Endothelial cell of umbilical vein (primary cell): ENCODE results near the gene VMP1. TPM values are rescaled to one million over a fixed set of nuclear protein-coding genes. Genes with fewer than 3 reads are reported as not detected.

Experiments
- BruUV-seq: library from RNA; stranded (reverse); fragments of 400-500 nt; replicated peaks from 2 replicates; lab custom pipeline; 2021; lab: Mats Ljungman, UMichigan
- CTCF ChIA-PET: fragments of 300-600, 350-600 bp; sonication (Branson Sonifier 250); formaldehyde crosslinking; loops from one replicate; lab custom pipeline; 2021; ENCODE audit warnings: antibody characterized with exemption, inconsistent platforms; lab: Charles Lee
- POLR2A ChIA-PET: fragments of 300-600, 350-600 bp; sonication (Branson Sonifier 250); formaldehyde crosslinking; loops from one replicate; lab custom pipeline; 2021; ENCODE audit warnings: antibody characterized with exemption, inconsistent platforms; lab: Charles Lee
- DNase-seq: peaks from one replicate; pipeline ENCODE4 v3.0.0-alpha.2; 2011; ENCODE audit warnings: low read depth, low spot score
- FAIRE-seq: peaks from 2 replicates; lab custom pipeline; 2011; peaks lifted over from hg19 to GRCh38; lab: Jason Lieb, UNC
- H2AFZ ChIP-seq: 2 replicates; pipeline ENCODE4 v1.6.0; 2012; ENCODE audit warnings: low read depth, low read length, control low read depth, inconsistent platforms
- H3K27ac ChIP-seq: 2 replicates; pipeline ENCODE4 v1.5.1; 2011; ENCODE audit warnings: low read depth, mild to moderate bottlenecking, control low read depth, low read length, moderate library complexity; ENCODE audit not compliant: insufficient read depth
- H3K27me3 ChIP-seq, 2 experiments: 2 replicates each; pipeline versions ENCODE4 v1.6.0 to v1.6.1; 2011; ENCODE audit warnings: low read length in 2 of 2, mixed read lengths in 1 of 2; ENCODE audit not compliant: control insufficient read depth in 2 of 2, insufficient read depth in 2 of 2
- H3K36me3 ChIP-seq, 2 experiments: 2 replicates in 1 of 2; 3 replicates in 1 of 2; pipeline ENCODE4 v1.5.1; 2011; ENCODE audit warnings: low read length in 2 of 2, mild to moderate bottlenecking in 1 of 2, moderate library complexity in 1 of 2; ENCODE audit not compliant: control insufficient read depth in 2 of 2, insufficient read depth in 2 of 2; ENCODE audit errors: extremely low read depth in 1 of 2
- H3K4me1 ChIP-seq: 3 replicates; pipeline ENCODE4 v1.5.1; 2011; ENCODE audit warnings: mild to moderate bottlenecking, low read length; ENCODE audit not compliant: control insufficient read depth, insufficient read depth; ENCODE audit errors: extremely low read depth
- H3K4me2 ChIP-seq: 2 replicates; pipeline ENCODE4 v1.6.1; 2011; ENCODE audit warnings: low read length, control low read depth, mixed read lengths; ENCODE audit not compliant: insufficient read depth
- H3K4me3 ChIP-seq, 3 experiments: fragments of 200-600 bp in 1 of 3; sonication (generic), shearing (Covaris generic) in 1 of 3; replicated peaks in 1 of 3; 2 replicates each; pipeline ENCODE4 v1.5.1; 2011 to 2016; ENCODE audit warnings: control low read depth in 3 of 3, low read length in 3 of 3, mild to moderate bottlenecking in 2 of 3, inconsistent platforms in 1 of 3, low read depth in 1 of 3, moderate library complexity in 1 of 3; ENCODE audit not compliant: insufficient read depth in 1 of 3
- H3K79me2 ChIP-seq: 2 replicates; pipeline ENCODE4 v1.6.0; 2012; ENCODE audit warnings: low read length, inconsistent platforms; ENCODE audit not compliant: control insufficient read depth, insufficient read depth
- H3K9ac ChIP-seq: replicated peaks from 2 replicates; pipeline ENCODE3; 2011; ENCODE audit warnings: low read length, control low read depth; ENCODE audit not compliant: insufficient read depth; ENCODE audit errors: extremely low read depth
- H3K9me1 ChIP-seq: replicated peaks from 3 replicates; pipeline ENCODE4 v1.6.0; 2011; ENCODE audit warnings: mild to moderate bottlenecking, low read length; ENCODE audit not compliant: control insufficient read depth, insufficient read depth; ENCODE audit errors: extremely low read depth
- H3K9me3 ChIP-seq: replicated peaks from 2 replicates; pipeline ENCODE4 v1.5.1; 2012; ENCODE audit warnings: low read length, inconsistent platforms; ENCODE audit not compliant: control insufficient read depth, insufficient read depth
- H4K20me1 ChIP-seq: replicated peaks from 2 replicates; pipeline ENCODE3; 2011; ENCODE audit warnings: mild to moderate bottlenecking, low read length; ENCODE audit not compliant: control insufficient read depth, insufficient read depth; ENCODE audit errors: extremely low read depth
- CTCF ChIP-seq, 2 donors: IDR thresholded peaks; 1 replicate in 1 of 2; 2 replicates in 1 of 2; pipeline ENCODE4 v1.5.1; 2011; ENCODE audit warnings: low read length in 2 of 2, mild to moderate bottlenecking in 2 of 2, moderate library complexity in 2 of 2, control low read depth in 1 of 2, inconsistent platforms in 1 of 2, low read depth in 1 of 2; ENCODE audit not compliant: insufficient read depth in 1 of 2; ENCODE audit errors: extremely low read depth in 1 of 2
- EZH2 ChIP-seq: IDR thresholded peaks from 2 replicates; pipeline ENCODE4 v1.6.1; 2012; ENCODE audit warnings: borderline replicate concordance, low read depth, mild to moderate bottlenecking, moderate library complexity, low read length, inconsistent platforms; ENCODE audit not compliant: severe bottlenecking
- FOS ChIP-seq: IDR thresholded peaks from 2 replicates; pipeline ENCODE4 v1.6.1; 2011; ENCODE audit warnings: mild to moderate bottlenecking, low read length, moderate library complexity, borderline replicate concordance; ENCODE audit not compliant: insufficient read depth
- GATA2 ChIP-seq: IDR thresholded peaks from 2 replicates; pipeline ENCODE4 v1.7.0; 2011; ENCODE audit warnings: low read depth, mild to moderate bottlenecking, moderate library complexity, mixed read lengths, low read length; ENCODE audit not compliant: insufficient read length, insufficient read depth
- JUN ChIP-seq: IDR thresholded peaks from 2 replicates; pipeline ENCODE4 v1.6.1; 2011; ENCODE audit warnings: borderline replicate concordance, low read depth; ENCODE audit not compliant: insufficient read length, insufficient read depth
- MAX ChIP-seq: IDR thresholded peaks from 2 replicates; pipeline ENCODE4 v1.6.1; 2011; ENCODE audit not compliant: insufficient read depth, insufficient read length
- MYC ChIP-seq: IDR thresholded peaks from one replicate; pipeline ENCODE4 v1.6.1; 2011; ENCODE audit warnings: mild to moderate bottlenecking, low read depth, low read length
- POLR2A ChIP-seq: IDR thresholded peaks from 2 replicates; pipeline ENCODE4 v1.6.1; 2012; ENCODE audit warnings: low read depth, mild to moderate bottlenecking, control low read depth, low read length
- POLR2AphosphoS5 ChIP-seq: IDR thresholded peaks from 2 replicates; pipeline ENCODE4 v1.6.1; 2012; ENCODE audit warnings: low read depth, mild to moderate bottlenecking, control low read depth, low read length, moderate library complexity; ENCODE audit not compliant: insufficient read depth
- dilution Hi-C: fragments of 300-500 bp; cut with MboI; formaldehyde crosslinking; loops from one replicate; pipeline ENCODE4 v1.15.0; 2019; ENCODE audit warnings: low sequenced_read_pairs; ENCODE audit not compliant: extremely low pct_ligation_motif_present
- intact Hi-C: fragments of 100-400 bp; cut with micrococcal nuclease; formaldehyde crosslinking; loops from one replicate; pipeline ENCODE4 v1.10.0; 2022
- polyA plus RNA-seq, 4 experiments: library from polyadenylated mRNA; depleted of rRNA in 3 of 4; stranded (reverse) in 3 of 4; unstranded in 1 of 4; fragments of >200 nt; gene quantifications; 2 replicates each; pipeline versions ENCODE4 v1.2.1 to v1.2.3, GENCODE V29; 2011 to 2012; ENCODE audit warnings: missing spikeins in 1 of 4
- total RNA-seq: library from RNA; stranded (reverse); gene quantifications from 2 replicates; pipeline ENCODE4 v1.2.3, GENCODE V29; 2021

The VMP1 gene
- total and polyA plus RNA-seq, 2 donors (not counting 3 experiments of a cell fraction or from before 2014, with no cell fraction given), result 138 to 270 TPM

- FAIRE-seq (no peak), DNase-seq (no peak)
- ChIA-PET POLR2A (no interaction called here), CTCF (interaction anchor here (0.8 kb wide), 1 partner anchor 12 kb away, joined by 3 read pairs; no protein-coding TSS in a partner anchor)
- no peaks in the 10 kb centered on the region for H3K36me3 ChIP-seq
- dilution Hi-C loops, result no loop called here
- no peak overlapping the region for H2AFZ ChIP-seq
- H4K20me1 ChIP-seq, result peaks cover 8% of the 10 kb centered on the region
- TF ChIP-seq GATA2 (no peak), JUN (no peak), POLR2AphosphoS5 (no peak), FOS (no peak), CTCF (IDR thresholded peaks at IDR 0.05; ENCODE audit: extremely low read depth in 1 of 2, insufficient read depth in 1 of 2, low read depth in 1 of 2, low read length in 2 of 2) (no peak), MAX (no peak), EZH2 (no peak), POLR2A (no peak), MYC (no peak)
- H3K9me3 ChIP-seq, result no peaks in the 10 kb centered on the region
- H3K4me3 ChIP-seq, result no peak overlapping the region
- no peak overlapping the region for H3K9ac ChIP-seq
- peaks cover 6% of the 10 kb centered on the region for H3K4me1 ChIP-seq
- no peaks in the 10 kb centered on the region for H3K27me3 ChIP-seq
- intact Hi-C loops, result no loop called here
- no TSS peak for BruUV-seq
- peaks cover 73% of the 10 kb centered on the region for H3K79me2 ChIP-seq
- no peak overlapping the region for H3K4me2 ChIP-seq
- H3K9me1 ChIP-seq, result no peaks in the 10 kb centered on the region
- no peak overlapping the region for H3K27ac ChIP-seq
Measured at GRCh38 chr17:59723041-59723440, 15.6 kb downstream of the VMP1 start.
